HEK293 (cell line): ENCODE results near the gene CIART.

Experiments
- GLI2 ChIP-seq: fragments of 450-650 bp; formaldehyde crosslinking; IDR thresholded peaks from 2 replicates; pipeline ENCODE4; 2017; ENCODE audit warnings: missing biosample characterization, missing genetic modification characterization, low read depth, borderline replicate concordance
- INSM2 ChIP-seq: fragments of 450-650 bp; formaldehyde crosslinking; IDR thresholded peaks from 2 replicates; pipeline ENCODE4 v1.5.1; 2016; ENCODE audit warnings: missing biosample characterization, missing genetic modification characterization
- MEIS1 ChIP-seq: sonication (generic); formaldehyde crosslinking; IDR thresholded peaks from 2 replicates; pipeline ENCODE4 v1.8.1; 2022; ENCODE audit warnings: missing genetic modification reagents, mild to moderate bottlenecking, borderline replicate concordance
- OVOL3 ChIP-seq: fragments of 450-650 bp; formaldehyde crosslinking; IDR thresholded peaks from 2 replicates; pipeline ENCODE4 v1.5.1; 2016; ENCODE audit warnings: missing biosample characterization, missing genetic modification characterization
- PATZ1 ChIP-seq: fragments of 450-650 bp; formaldehyde crosslinking; IDR thresholded peaks from 2 replicates; pipeline ENCODE4 v1.5.1; 2016; ENCODE audit warnings: missing biosample characterization, missing genetic modification characterization
- SCRT2 ChIP-seq: fragments of 450-650 bp; formaldehyde crosslinking; IDR thresholded peaks from 2 replicates; pipeline ENCODE4 v1.5.1; 2016; ENCODE audit warnings: missing biosample characterization, missing genetic modification characterization
- SP3 ChIP-seq: fragments of 450-650 bp; formaldehyde crosslinking; IDR thresholded peaks from 2 replicates; pipeline ENCODE4 v1.5.1; 2016; ENCODE audit warnings: missing biosample characterization, missing genetic modification characterization
- TCF7L2 ChIP-seq: IDR thresholded peaks from 2 replicates; pipeline ENCODE4 v1.6.1; 2011; ENCODE audit warnings: low read depth, mild to moderate bottlenecking, inconsistent platforms, low read length, moderate library complexity, borderline replicate concordance
- TRIM28 ChIP-seq: IDR thresholded peaks from 2 replicates; pipeline ENCODE4 v1.6.1; 2011; ENCODE audit warnings: low read length, control low read depth, borderline replicate concordance
- YY1 ChIP-seq: fragments of 450-650 bp; formaldehyde crosslinking; IDR thresholded peaks from 2 replicates; pipeline ENCODE4 v1.5.1; 2018; ENCODE audit warnings: missing biosample characterization, missing genetic modification characterization
- ZEB2 ChIP-seq: fragments of 450-650 bp; formaldehyde crosslinking; IDR thresholded peaks from 2 replicates; pipeline ENCODE4 v1.5.1; 2016; ENCODE audit warnings: missing biosample characterization, missing genetic modification characterization
- ZFP41 ChIP-seq: fragments of 450-650 bp; formaldehyde crosslinking; IDR thresholded peaks from 2 replicates; pipeline ENCODE4 v1.5.1; 2016; ENCODE audit warnings: missing biosample characterization, missing genetic modification characterization, borderline replicate concordance
- ZFP69B ChIP-seq: fragments of 450-650 bp; formaldehyde crosslinking; IDR thresholded peaks from 2 replicates; pipeline ENCODE4 v1.5.1; 2016; ENCODE audit warnings: missing biosample characterization, missing genetic modification characterization
- ZNF157 ChIP-seq: fragments of 450-650 bp; formaldehyde crosslinking; IDR thresholded peaks from 2 replicates; pipeline ENCODE4 v1.5.1; 2016; ENCODE audit warnings: missing biosample characterization, missing genetic modification characterization
- ZNF223 ChIP-seq: fragments of 450-650 bp; formaldehyde crosslinking; IDR thresholded peaks from 2 replicates; pipeline ENCODE4 v1.5.1; 2016; ENCODE audit warnings: missing biosample characterization, missing genetic modification characterization
- ZNF26 ChIP-seq: fragments of 450-650 bp; formaldehyde crosslinking; IDR thresholded peaks from 2 replicates; pipeline ENCODE4 v1.5.1; 2016; ENCODE audit warnings: missing biosample characterization, missing genetic modification characterization
- ZNF280C ChIP-seq: fragments of 450-650 bp; formaldehyde crosslinking; IDR thresholded peaks from 2 replicates; pipeline ENCODE4 v1.5.1; 2016; ENCODE audit warnings: missing biosample characterization, missing genetic modification characterization
- ZNF350 ChIP-seq: fragments of 450-650 bp; formaldehyde crosslinking; IDR thresholded peaks from 2 replicates; pipeline ENCODE4 v1.5.0; 2017; ENCODE audit warnings: missing biosample characterization, mild to moderate bottlenecking, missing genetic modification characterization
- ZNF37A ChIP-seq: fragments of 450-650 bp; IDR thresholded peaks from 2 replicates; pipeline ENCODE4 v1.5.1; 2018; ENCODE audit warnings: missing biosample characterization, missing genetic modification characterization
- ZNF404 ChIP-seq: fragments of 450-650 bp; formaldehyde crosslinking; IDR thresholded peaks from 2 replicates; pipeline ENCODE4 v1.5.1; 2017; ENCODE audit warnings: missing biosample characterization, missing genetic modification characterization
- ZNF426 ChIP-seq: fragments of 450-650 bp; formaldehyde crosslinking; IDR thresholded peaks from 2 replicates; pipeline ENCODE4 v1.5.1; 2017; ENCODE audit warnings: missing biosample characterization, missing genetic modification characterization, mild to moderate bottlenecking, inconsistent platforms, moderate library complexity
- ZNF529 ChIP-seq: fragments of 450-650 bp; formaldehyde crosslinking; IDR thresholded peaks from 2 replicates; pipeline ENCODE4 v1.5.1; 2017; ENCODE audit warnings: missing genetic modification characterization, missing biosample characterization; ENCODE audit not compliant: insufficient replicate concordance
- ZNF549 ChIP-seq: fragments of 450-650 bp; IDR thresholded peaks from 2 replicates; pipeline ENCODE4 v1.5.1; 2018; ENCODE audit warnings: missing biosample characterization, missing genetic modification characterization, mild to moderate bottlenecking, inconsistent platforms, moderate library complexity
- ZNF555 ChIP-seq: fragments of 450-650 bp; formaldehyde crosslinking; conservative IDR thresholded peaks from 2 replicates; pipeline ENCODE4 v1.5.1; 2017; ENCODE audit warnings: missing biosample characterization, mild to moderate bottlenecking, missing genetic modification characterization, inconsistent platforms
- TF ChIP-seq, protein P1 (sequence below): fragments of 450-650 bp; formaldehyde crosslinking; IDR thresholded peaks from 2 replicates; pipeline ENCODE4 v1.5.1; 2016; ENCODE audit warnings: missing biosample characterization, missing genetic modification characterization
- TF ChIP-seq, protein P2 (sequence below): fragments of 450-650 bp; formaldehyde crosslinking; IDR thresholded peaks from 2 replicates; pipeline ENCODE4 v1.5.1; 2017; ENCODE audit warnings: missing biosample characterization, missing genetic modification characterization

The CIART gene

DNA sequence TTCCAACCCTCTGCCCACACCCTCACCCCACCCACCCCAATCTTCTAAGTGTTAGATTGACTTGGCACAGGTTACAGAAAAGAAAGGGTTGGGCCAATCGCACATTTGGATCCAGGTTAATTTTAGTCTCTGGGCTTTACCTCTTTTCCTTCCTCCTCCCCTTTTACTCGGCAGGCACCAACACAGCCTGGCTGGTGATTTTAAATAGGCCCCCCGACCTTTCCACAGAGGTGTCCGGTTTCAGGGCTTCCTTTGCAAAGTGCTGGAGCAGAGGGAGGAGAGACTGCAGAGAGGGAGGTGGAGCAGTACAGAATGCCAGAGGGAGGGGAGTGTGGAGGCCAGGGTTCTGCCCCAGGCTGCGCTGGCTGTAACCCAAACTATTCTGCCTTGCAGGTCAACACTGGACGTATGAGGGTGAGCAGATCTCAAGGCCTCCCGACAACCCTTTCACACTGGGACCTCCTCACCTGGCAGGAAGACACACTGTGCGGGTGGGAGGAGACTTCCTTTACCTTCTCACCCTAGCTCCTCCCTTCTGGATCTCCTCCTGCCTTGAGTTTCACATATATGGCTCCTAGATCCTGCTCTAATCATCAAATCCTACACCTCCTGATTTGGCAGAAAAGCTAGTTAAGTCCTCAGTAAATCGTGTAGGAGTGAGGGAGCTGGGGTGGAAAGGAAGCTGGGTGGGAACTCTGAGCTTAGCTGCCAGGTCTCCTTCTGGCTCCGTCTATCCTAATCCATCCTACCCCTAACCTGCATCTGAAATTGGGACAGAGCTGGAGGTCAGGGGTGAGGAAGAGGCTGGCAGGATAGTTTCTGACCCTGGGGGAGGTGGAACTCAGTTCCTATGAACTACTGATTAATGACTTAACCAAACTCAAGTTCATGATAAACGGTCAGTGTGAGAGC is 22.3 kb upstream of the CIART start (continued):
- TF ChIP-seq ZNF350 (no peak), SCRT2 (no peak), ZNF280C (no peak), ZNF26 (tag by site-specific recombination) (no peak), ZNF555 (tag by site-specific recombination) (no peak), TRIM28 (0 out of 2 replicates have a peak, but pooled peaks have one; percentile 31), ZFP69B (tag by site-specific recombination) (no peak), TCF7L2 (no peak), PATZ1 (tag by site-specific recombination) (peak; percentile 88), ZNF37A (tag by site-specific recombination) (no peak), ZNF404 (tag by site-specific recombination) (no peak), ZNF529 (no peak), YY1 (no peak), OVOL3 (no peak), ZNF157 (tag by site-specific recombination) (no peak), GLI2 (tag by site-specific recombination) (no peak), ZNF223 (tag by site-specific recombination) (no peak), SP3 (tag by site-specific recombination) (peak; percentile 67), ZNF426 (tag by site-specific recombination) (no peak), ZFP41 (tag by site-specific recombination) (no peak), ZEB2 (tag by site-specific recombination) (0 out of 2 replicates have a peak, but pooled peaks have one; percentile 24), INSM2 (tag by site-specific recombination) (no peak), ZNF549 (tag by site-specific recombination) (no peak), MEIS1 (CRISPR knock-in tag) (no peak)
- TF ChIP-seq, protein P1, sequence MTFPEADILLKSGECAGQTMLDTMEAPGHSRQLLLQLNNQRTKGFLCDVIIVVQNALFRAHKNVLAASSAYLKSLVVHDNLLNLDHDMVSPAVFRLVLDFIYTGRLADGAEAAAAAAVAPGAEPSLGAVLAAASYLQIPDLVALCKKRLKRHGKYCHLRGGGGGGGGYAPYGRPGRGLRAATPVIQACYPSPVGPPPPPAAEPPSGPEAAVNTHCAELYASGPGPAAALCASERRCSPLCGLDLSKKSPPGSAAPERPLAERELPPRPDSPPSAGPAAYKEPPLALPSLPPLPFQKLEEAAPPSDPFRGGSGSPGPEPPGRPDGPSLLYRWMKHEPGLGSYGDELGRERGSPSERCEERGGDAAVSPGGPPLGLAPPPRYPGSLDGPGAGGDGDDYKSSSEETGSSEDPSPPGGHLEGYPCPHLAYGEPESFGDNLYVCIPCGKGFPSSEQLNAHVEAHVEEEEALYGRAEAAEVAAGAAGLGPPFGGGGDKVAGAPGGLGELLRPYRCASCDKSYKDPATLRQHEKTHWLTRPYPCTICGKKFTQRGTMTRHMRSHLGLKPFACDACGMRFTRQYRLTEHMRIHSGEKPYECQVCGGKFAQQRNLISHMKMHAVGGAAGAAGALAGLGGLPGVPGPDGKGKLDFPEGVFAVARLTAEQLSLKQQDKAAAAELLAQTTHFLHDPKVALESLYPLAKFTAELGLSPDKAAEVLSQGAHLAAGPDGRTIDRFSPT (tag by site-specific recombination), result no peak
- TF ChIP-seq, protein P2, sequence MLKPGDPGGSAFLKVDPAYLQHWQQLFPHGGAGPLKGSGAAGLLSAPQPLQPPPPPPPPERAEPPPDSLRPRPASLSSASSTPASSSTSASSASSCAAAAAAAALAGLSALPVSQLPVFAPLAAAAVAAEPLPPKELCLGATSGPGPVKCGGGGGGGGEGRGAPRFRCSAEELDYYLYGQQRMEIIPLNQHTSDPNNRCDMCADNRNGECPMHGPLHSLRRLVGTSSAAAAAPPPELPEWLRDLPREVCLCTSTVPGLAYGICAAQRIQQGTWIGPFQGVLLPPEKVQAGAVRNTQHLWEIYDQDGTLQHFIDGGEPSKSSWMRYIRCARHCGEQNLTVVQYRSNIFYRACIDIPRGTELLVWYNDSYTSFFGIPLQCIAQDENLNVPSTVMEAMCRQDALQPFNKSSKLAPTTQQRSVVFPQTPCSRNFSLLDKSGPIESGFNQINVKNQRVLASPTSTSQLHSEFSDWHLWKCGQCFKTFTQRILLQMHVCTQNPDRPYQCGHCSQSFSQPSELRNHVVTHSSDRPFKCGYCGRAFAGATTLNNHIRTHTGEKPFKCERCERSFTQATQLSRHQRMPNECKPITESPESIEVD, result no peak
